RWPE2 (cell line): ENCODE results near the gene FBP2.

ENCODE experiments used
- ATAC-seq: fragments of 200-7000 bp; cut with Tn5 transposase; 3 replicates; pipeline ENCODE4 v1.9.1; 2021; ENCODE audit warnings: low read depth
- DNase-seq: peaks from one replicate; pipeline ENCODE4 v3.0.0-alpha.2; 2020; ENCODE audit warnings: low spot score
- H3K27ac ChIP-seq: fragments of 450-650 bp; 2 replicates; pipeline ENCODE4 v1.5.1; 2017; ENCODE audit warnings: mild to moderate bottlenecking; ENCODE audit not compliant: poor library complexity, severe bottlenecking
- H3K27me3 ChIP-seq: fragments of 250-450 bp; sonication (Bioruptor Pico); 2 replicates; pipeline ENCODE4 v1.5.1; 2021; ENCODE audit warnings: mild to moderate bottlenecking, moderate library complexity; ENCODE audit not compliant: insufficient read depth, poor library complexity, severe bottlenecking
- H3K36me3 ChIP-seq: fragments of 250-450 bp; sonication (Bioruptor Pico); 2 replicates; pipeline ENCODE4 v1.5.1; 2020; ENCODE audit warnings: low read depth, mild to moderate bottlenecking, moderate library complexity
- H3K4me1 ChIP-seq: fragments of 250-450 bp; sonication (Bioruptor Pico); 2 replicates; pipeline ENCODE4 v1.5.1; 2021; ENCODE audit warnings: mild to moderate bottlenecking, moderate library complexity; ENCODE audit not compliant: insufficient read depth, poor library complexity, severe bottlenecking
- H3K4me3 ChIP-seq: fragments of 250-450 bp; sonication (Bioruptor Pico); 2 replicates; pipeline ENCODE4 v1.5.1; 2021; ENCODE audit warnings: mild to moderate bottlenecking, moderate library complexity; ENCODE audit not compliant: severe bottlenecking
- H3K9me3 ChIP-seq: fragments of 250-450 bp; sonication (Bioruptor Pico); 2 replicates; pipeline ENCODE4 v1.5.1; 2021; ENCODE audit warnings: mild to moderate bottlenecking, moderate library complexity; ENCODE audit not compliant: severe bottlenecking
- CTCF ChIP-seq: fragments of 450-650 bp; IDR thresholded peaks from one replicate; pipeline ENCODE4 v1.5.1; 2017; ENCODE audit warnings: mild to moderate bottlenecking, moderate library complexity; ENCODE audit not compliant: poor library complexity, severe bottlenecking

The FBP2 gene

GRCh38 chr9:94593459-94594345, at the start of gene FBP2:
TSS of gene FBP2 (minus strand) at chr9:94593824. CDS start at chr9:94593726, 98 bp downstream.
- Histone ChIP-seq H3K4me3 (no peak within 1 kb of the TSS), H3K9me3 (no peaks in the 10 kb centered on the region), H3K27me3 (no peaks in the 10 kb centered on the region), H3K36me3 (no peaks in the 10 kb centered on the region), H3K27ac (no peak within 1 kb of the TSS), H3K4me1 (no peaks in the 10 kb centered on the region)
- no peak for TF ChIP-seq CTCF
- no peak for DNase-seq
- ATAC-seq: no peak

GRCh38 chr9:94643176-94643575, 49.6 kb upstream of the FBP2 start:
- no peaks in the 10 kb centered on the region for H3K36me3 ChIP-seq
- no peak overlapping the region for H3K27ac ChIP-seq
- H3K4me1 ChIP-seq: no peaks in the 10 kb centered on the region
- peaks cover 12% of the 10 kb centered on the region for H3K27me3 ChIP-seq
- no peaks in the 10 kb centered on the region for H3K9me3 ChIP-seq
- TF ChIP-seq CTCF: no peak
- DNase-seq (no peak), ATAC-seq (no peak)
- no peak overlapping the region for H3K4me3 ChIP-seq

GRCh38 chr9:94642501-94642900, 48.9 kb upstream of the FBP2 start:
- Histone ChIP-seq H3K27me3 (peaks cover 13% of the 10 kb centered on the region), H3K36me3 (no peaks in the 10 kb centered on the region), H3K27ac (no peak overlapping the region), H3K4me3 (no peak overlapping the region), H3K4me1 (no peaks in the 10 kb centered on the region), H3K9me3 (no peaks in the 10 kb centered on the region)
- DNase-seq (no peak), ATAC-seq (no peak)
- TF ChIP-seq CTCF: no peak

GRCh38 chr9:94639999-94640376, 46.4 kb upstream of the FBP2 start:
- H3K27me3 ChIP-seq: peaks cover 13% of the 10 kb centered on the region
- TF ChIP-seq CTCF: no peak
- H3K4me1 ChIP-seq: no peaks in the 10 kb centered on the region
- no peaks in the 10 kb centered on the region for H3K36me3 ChIP-seq
- ATAC-seq (no peak), DNase-seq (no peak)
- H3K4me3 ChIP-seq: no peak overlapping the region
- no peaks in the 10 kb centered on the region for H3K9me3 ChIP-seq
- no peak overlapping the region for H3K27ac ChIP-seq
